CD8-positive, alpha-beta memory T cell (primary cell): ENCODE results near the gene MARCHF2. TPM values are rescaled to one million over a fixed set of nuclear protein-coding genes. Genes with fewer than 3 reads are reported as not detected.
A peak's percentile ranks its signal among the peaks of the same experiment; 100 is the strongest.
"Not testable (repeated sequence)": the region's sequence is repeated elsewhere in the genome, so short reads cannot be mapped to it uniquely, and the experiment has no call there.

Experiments
- CTCF ChIA-PET: fragments of 350-600 bp; sonication (Branson Sonifier 250); formaldehyde crosslinking; loops from one replicate; lab custom pipeline; 2021; ENCODE audit warnings: antibody characterized with exemption; lab: Charles Lee
- POLR2A ChIA-PET: fragments of 350-600 bp; sonication (Branson Sonifier 250); formaldehyde crosslinking; loops from one replicate; lab custom pipeline; 2021; ENCODE audit warnings: antibody characterized with exemption; lab: Charles Lee
- DNase-seq, 5 donors: peaks; one replicate each; pipeline versions ENCODE4 v3.0.0 to v3.0.0-alpha.2; 2020 to 2022; ENCODE audit warnings: mixed read lengths in 1 of 5
- H3K27ac ChIP-seq: one replicate; pipeline ENCODE4 v1.7.0; 2013; ENCODE audit warnings: low read depth, mild to moderate bottlenecking, low read length, moderate library complexity
- H3K27me3 ChIP-seq: 2 replicates; pipeline ENCODE4 v1.7.0; 2013; ENCODE audit warnings: low read length, mild to moderate bottlenecking; ENCODE audit not compliant: insufficient read depth, poor library complexity, severe bottlenecking
- H3K36me3 ChIP-seq: 2 replicates; pipeline ENCODE4 v1.7.0; 2013; ENCODE audit warnings: mild to moderate bottlenecking, low read length, moderate library complexity; ENCODE audit not compliant: insufficient read depth
- H3K4me1 ChIP-seq: 2 replicates; pipeline ENCODE4 v1.7.0; 2013; ENCODE audit warnings: mild to moderate bottlenecking, low read length, moderate library complexity; ENCODE audit not compliant: insufficient read depth
- H3K4me3 ChIP-seq: 2 replicates; pipeline ENCODE4 v1.7.0; 2013; ENCODE audit warnings: mild to moderate bottlenecking, low read length
- H3K9me3 ChIP-seq: 2 replicates; pipeline ENCODE4 v1.7.0; 2013; ENCODE audit warnings: mild to moderate bottlenecking, low read length
- H3K27ac Mint-ChIP-seq, 8 donors: one replicate each; pipeline ENCODE4 v1.8.0; 2020 to 2021; ENCODE audit warnings: mixed read lengths in 8 of 8, mild to moderate bottlenecking in 6 of 8, inconsistent platforms in 3 of 8, moderate library complexity in 3 of 8
- H3K27me3 Mint-ChIP-seq, 2 donors: one replicate each; pipeline ENCODE4 v1.8.0; 2020 to 2021; ENCODE audit warnings: mixed read lengths in 2 of 2, mild to moderate bottlenecking in 1 of 2, moderate library complexity in 1 of 2
- H3K36me3 Mint-ChIP-seq, 3 donors: one replicate each; pipeline ENCODE4 v1.8.0; 2020 to 2021; ENCODE audit warnings: mixed read lengths in 3 of 3, inconsistent platforms in 1 of 3, mild to moderate bottlenecking in 1 of 3
- H3K4me1 Mint-ChIP-seq, 3 donors: one replicate each; pipeline ENCODE4 v1.8.0; 2020 to 2021; ENCODE audit warnings: mixed read lengths in 3 of 3, inconsistent platforms in 1 of 3, mild to moderate bottlenecking in 1 of 3
- H3K4me3 Mint-ChIP-seq, 7 donors: one replicate each; pipeline ENCODE4 v1.8.0; 2020 to 2021; ENCODE audit warnings: mixed read lengths in 7 of 7, mild to moderate bottlenecking in 6 of 7, moderate library complexity in 4 of 7, inconsistent platforms in 2 of 7
- H3K9me3 Mint-ChIP-seq, 5 donors: one replicate each; pipeline ENCODE4 v1.8.0; 2020 to 2022; ENCODE audit warnings: mixed read lengths in 5 of 5, mild to moderate bottlenecking in 3 of 5, moderate library complexity in 2 of 5, inconsistent platforms in 1 of 5
- polyA plus RNA-seq: library from polyadenylated mRNA; unstranded; fragments of 300-500 nt; fragmentation: Illumina TruSeq; gene quantifications from one replicate; pipeline ENCODE4 v1.2.3, GENCODE V29; 2021
- total RNA-seq, 2 experiments: library from RNA; stranded (reverse); gene quantifications; one replicate each; pipeline ENCODE4 v1.2.3, GENCODE V29; 2021

Gene MARCHF2
- total and polyA plus RNA-seq, 3 experiments from 2014 or later: 13.1 to 51.0 (median 14.1) TPM

GRCh38 chr19:8385103-8385502 is 28.0 kb upstream of the MARCHF2 start:
- POLR2A ChIA-PET, H3K36me3 Mint-ChIP-seq: not testable (repeated sequence)

GRCh38 chr19:8385566-8385965 is 27.5 kb upstream of the MARCHF2 start:
- POLR2A ChIA-PET: not testable (repeated sequence)

More at GRCh38 chr19:8385103-8385502, 28.0 kb upstream of the MARCHF2 start:
- H3K27me3 Mint-ChIP-seq, H3K27ac ChIP-seq, H3K4me3 ChIP-seq, H3K9me3 Mint-ChIP-seq, H3K4me3 Mint-ChIP-seq, H3K4me1 ChIP-seq, DNase-seq, CTCF ChIA-PET, H3K4me1 Mint-ChIP-seq, H3K9me3 ChIP-seq, H3K36me3 ChIP-seq, H3K27me3 ChIP-seq: not testable (repeated sequence)
- H3K27ac Mint-ChIP-seq: peak overlapping the region in 1 of 8 donors; percentile 53

GRCh38 chr19:8386419-8386818 is 26.7 kb upstream of the MARCHF2 start:
- H3K36me3 ChIP-seq, H3K36me3 Mint-ChIP-seq, H3K27ac Mint-ChIP-seq, H3K27me3 ChIP-seq, H3K9me3 ChIP-seq, H3K4me1 ChIP-seq, POLR2A ChIA-PET, DNase-seq, H3K4me3 ChIP-seq, H3K27me3 Mint-ChIP-seq, H3K9me3 Mint-ChIP-seq, H3K27ac ChIP-seq: not testable (repeated sequence)
- Mint-ChIP-seq H3K4me3 (peak overlapping the region in 1 of 7 donors; percentile 57), H3K4me1 (peaks cover 7 to 17% (median 11%) of the 10 kb centered on the region in 3 donors)
- CTCF ChIA-PET: interaction anchor here (0.6 kb wide), 1 partner anchor 70 kb away, joined by 4 read pairs; no protein-coding TSS in a partner anchor

More at GRCh38 chr19:8385566-8385965, 27.5 kb upstream of the MARCHF2 start:
- H3K4me3 ChIP-seq, H3K9me3 Mint-ChIP-seq, H3K4me1 Mint-ChIP-seq, H3K27me3 ChIP-seq, H3K36me3 ChIP-seq, DNase-seq, H3K4me1 ChIP-seq, H3K27me3 Mint-ChIP-seq, H3K9me3 ChIP-seq, H3K27ac ChIP-seq, H3K36me3 Mint-ChIP-seq, CTCF ChIA-PET: not testable (repeated sequence)
- Mint-ChIP-seq H3K4me3 (peak overlapping the region in 1 of 7 donors; percentile 42), H3K27ac (peak overlapping the region in 1 of 8 donors; percentile 53)

- Histone ChIP-seq H3K36me3 (no peaks in the 10 kb centered on the region), H3K27ac (no peak overlapping the region), H3K9me3 (no peaks in the 10 kb centered on the region), H3K27me3 (no peaks in the 10 kb centered on the region), H3K4me1 (peaks cover 13% of the 10 kb centered on the region), H3K4me3 (no peak overlapping the region)
- Mint-ChIP-seq H3K27ac (peak overlapping the region in 1 of 8 donors; percentile 21), H3K9me3 (no peaks in the 10 kb centered on the region), H3K4me3 (peak overlapping the region in 1 of 7 donors; percentile 57), H3K4me1 (peaks cover 13 to 22% (median 15%) of the 10 kb centered on the region in 3 donors), H3K27me3 (no peaks in the 10 kb centered on the region), H3K36me3 (peaks cover 0 to 6% (median 0%) of the 10 kb centered on the region in 3 donors)
- ChIA-PET CTCF (no interaction called here), POLR2A (no interaction called here)
- no peak for DNase-seq
Observed at GRCh38 chr19:8386990-8387389, 26.1 kb upstream of the MARCHF2 start.

GRCh38 chr19:8387688-8388611 is 25.2 kb upstream of the MARCHF2 start:
- Mint-ChIP-seq H3K4me3 (peak overlapping the region in 4 of 7 donors; percentile 4 to 68 (median 60)), H3K9me3 (no peaks in the 10 kb centered on the region), H3K27me3 (no peaks in the 10 kb centered on the region), H3K36me3 (peaks cover 0 to 8% (median 0%) of the 10 kb centered on the region in 3 donors), H3K4me1 (peaks cover 19 to 30% (median 20%) of the 10 kb centered on the region in 3 donors), H3K27ac (peak overlapping the region in 1 of 8 donors; percentile 78)
- CTCF ChIA-PET: interaction anchor here (0.8 to 0.9 kb wide), 2 partner anchors 10 to 14 kb away, joined by 3 read pairs; no protein-coding TSS in a partner anchor
- no peak overlapping the region for H3K27ac ChIP-seq
- peaks cover 14% of the 10 kb centered on the region for H3K4me1 ChIP-seq
- POLR2A ChIA-PET: interaction anchor here (0.7 kb wide), 1 partner anchor 67 kb away, joined by 3 read pairs; the partner anchor contains the start of genes NDUFA7 and RPS28
- no peak for DNase-seq
- no peaks in the 10 kb centered on the region for H3K9me3 ChIP-seq
- no peaks in the 10 kb centered on the region for H3K36me3 ChIP-seq
- no peak overlapping the region for H3K4me3 ChIP-seq
- no peaks in the 10 kb centered on the region for H3K27me3 ChIP-seq

GRCh38 chr19:8388612-8388958 is 24.5 kb upstream of the MARCHF2 start:
- H3K9me3 ChIP-seq: no peaks in the 10 kb centered on the region
- no peaks in the 10 kb centered on the region for H3K27me3 ChIP-seq
- no peak overlapping the region for H3K27ac ChIP-seq
- H3K36me3 Mint-ChIP-seq: peaks cover 0 to 9% (median 0%) of the 10 kb centered on the region in 3 donors
- H3K27ac Mint-ChIP-seq: peak overlapping the region in 1 of 8 donors; percentile 22
- peaks cover 14% of the 10 kb centered on the region for H3K4me1 ChIP-seq
- H3K27me3 Mint-ChIP-seq: no peaks in the 10 kb centered on the region
- ChIA-PET POLR2A (interaction anchor here (0.7 kb wide), 1 partner anchor 67 kb away, joined by 3 read pairs; the partner anchor contains the start of genes NDUFA7 and RPS28), CTCF (interaction anchor here (0.8 kb wide), 1 partner anchor 15 kb away, joined by 3 read pairs; no protein-coding TSS in a partner anchor)
- H3K4me1 Mint-ChIP-seq: peaks cover 20 to 36% (median 23%) of the 10 kb centered on the region in 3 donors
- no peak for DNase-seq
- H3K4me3 Mint-ChIP-seq: peak overlapping the region in 2 of 7 donors; percentile 28 to 41
- no peaks in the 10 kb centered on the region for H3K9me3 Mint-ChIP-seq
- H3K4me3 ChIP-seq: no peak overlapping the region
- H3K36me3 ChIP-seq: no peaks in the 10 kb centered on the region

- H3K4me3 ChIP-seq: peak within 1 kb of the TSS; percentile 79
- Mint-ChIP-seq H3K9me3 (no peaks in the 10 kb centered on the region), H3K4me3 (peak within 1 kb of the TSS; percentile 89 to 98 (median 93)), H3K4me1 (peaks cover 22 to 48% (median 23%) of the 10 kb centered on the region in 3 donors), H3K36me3 (peaks cover 0 to 13% (median 0%) of the 10 kb centered on the region in 3 donors), H3K27ac (peak within 1 kb of the TSS; percentile 87 to 98 (median 96)), H3K27me3 (no peaks in the 10 kb centered on the region)
- no peaks in the 10 kb centered on the region for H3K36me3 ChIP-seq
- ChIA-PET CTCF (interaction anchor here (0.5 to 1.7 kb wide), 4 partner anchors 23 to 583 kb away, joined by 3 to 6 read pairs (median 4); partner anchors contain the start of gene MARCHF2), POLR2A (interaction anchor here (0.5 to 1.5 kb wide), 5 partner anchors 23 to 482 kb away, joined by 3 to 4 read pairs (median 3); partner anchors contain the start of genes MARCHF2 and ZNF414)
- peaks cover 14% of the 10 kb centered on the region for H3K4me1 ChIP-seq
- no peaks in the 10 kb centered on the region for H3K27me3 ChIP-seq
- peak; percentile 95 to 99 (median 98) for DNase-seq
- no peaks in the 10 kb centered on the region for H3K9me3 ChIP-seq
- H3K27ac ChIP-seq: peak within 1 kb of the TSS; percentile 95
Observed at GRCh38 chr19:8389891-8390616, 23.1 kb upstream of the MARCHF2 start, which contains the start of gene RAB11B. TSS of gene RAB11B (plus strand) at chr19:8390360. CDS start at chr19:8390417, 57 bp downstream.
